ENCODE results near the gene CTNNAL1.

GRCh38 chr9:109027176-109027575, 13.9 kb upstream of the CTNNAL1 start:
- TF ChIP-seq ZNF664 (tag by site-specific recombination; IDR thresholded peaks at IDR 0.05) (no peak), INSM2 (tag by site-specific recombination; IDR thresholded peaks at IDR 0.05) (no peak), ZNF548 (tag by site-specific recombination; IDR thresholded peaks at IDR 0.05) (no peak), CTCF (tag by site-specific recombination; IDR thresholded peaks at IDR 0.05) (no peak), ZNF398 (tag by site-specific recombination; IDR thresholded peaks at IDR 0.05) (no peak), ZNF530 (tag by site-specific recombination; IDR thresholded peaks at IDR 0.05; ENCODE audit: low read depth) (no peak)
